HG02885 (cell line): ENCODE data around the gene FCN1.

Source experiments
- ATAC-seq: cut with Tn5 transposase; IDR thresholded peaks from one replicate; pipeline ENCODE4 v1.9.1; 2021; ENCODE audit warnings: mild to moderate bottlenecking; ENCODE audit not compliant: unreplicated experiment, poor library complexity

Gene FCN1

DNA sequence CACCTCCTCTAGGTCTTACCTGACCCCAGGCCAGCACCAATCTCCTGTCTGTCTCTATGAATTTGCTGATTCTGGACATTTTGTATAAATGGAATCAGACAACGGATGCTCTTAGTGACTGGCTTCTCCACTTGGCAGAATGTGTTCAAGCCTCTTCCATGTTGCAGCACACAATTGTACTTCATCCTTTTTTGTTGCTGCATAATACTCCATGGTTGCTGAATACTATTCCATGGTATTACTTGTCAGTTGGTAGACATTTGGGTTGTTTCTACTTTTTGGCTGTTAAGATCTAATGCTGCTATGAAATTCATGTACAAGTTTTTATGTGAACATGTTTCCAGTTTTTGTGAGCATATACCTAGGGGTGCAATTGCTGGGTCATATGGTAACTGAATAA lies 34.3 kb upstream of the FCN1 start:
- no peak for ATAC-seq

- ATAC-seq = no peak
Measured at GRCh38 chr9:134951461-134951860, 33.7 kb upstream of the FCN1 start.

GRCh38 chr9:134950386-134951210 lies 32.9 kb upstream of the FCN1 start:
- no peak for ATAC-seq

DNA sequence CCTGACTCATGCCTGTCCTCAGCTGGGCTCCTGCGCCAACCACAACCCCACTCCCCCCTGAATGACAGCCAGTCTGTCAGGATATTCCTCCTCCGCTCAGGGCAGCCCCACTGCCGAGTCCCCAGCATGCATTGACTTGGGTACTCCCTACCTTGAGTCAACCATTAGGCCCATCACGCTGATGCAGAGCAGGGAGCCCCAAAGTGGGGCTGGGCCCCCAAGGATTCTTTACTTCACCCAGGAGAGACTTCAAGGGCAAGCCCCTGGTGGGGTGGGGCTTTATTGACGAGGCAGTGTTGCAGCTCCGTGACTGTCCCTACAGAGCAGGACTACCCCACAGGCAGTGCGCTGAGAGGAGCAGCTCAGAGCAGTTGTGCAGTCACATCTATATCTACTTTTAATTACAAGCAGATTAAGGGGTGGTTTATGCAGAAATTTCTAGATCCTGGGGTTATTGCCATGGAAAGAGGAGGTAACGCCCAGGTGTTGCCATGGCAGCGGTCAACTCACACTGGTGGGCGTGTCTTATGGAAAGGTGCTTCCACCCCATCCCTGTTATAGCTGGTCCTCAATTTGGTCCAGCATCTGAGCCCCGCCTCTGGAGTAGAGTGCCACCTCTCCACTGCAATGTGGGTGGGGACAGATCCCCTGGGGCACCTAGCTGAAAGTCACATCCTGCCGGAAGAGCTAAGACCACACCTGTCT lies 32.1 kb upstream of the FCN1 start:
- ATAC-seq = no peak

- no peak for ATAC-seq
Measured at GRCh38 chr9:134948149-134948548, 30.4 kb upstream of the FCN1 start.

DNA sequence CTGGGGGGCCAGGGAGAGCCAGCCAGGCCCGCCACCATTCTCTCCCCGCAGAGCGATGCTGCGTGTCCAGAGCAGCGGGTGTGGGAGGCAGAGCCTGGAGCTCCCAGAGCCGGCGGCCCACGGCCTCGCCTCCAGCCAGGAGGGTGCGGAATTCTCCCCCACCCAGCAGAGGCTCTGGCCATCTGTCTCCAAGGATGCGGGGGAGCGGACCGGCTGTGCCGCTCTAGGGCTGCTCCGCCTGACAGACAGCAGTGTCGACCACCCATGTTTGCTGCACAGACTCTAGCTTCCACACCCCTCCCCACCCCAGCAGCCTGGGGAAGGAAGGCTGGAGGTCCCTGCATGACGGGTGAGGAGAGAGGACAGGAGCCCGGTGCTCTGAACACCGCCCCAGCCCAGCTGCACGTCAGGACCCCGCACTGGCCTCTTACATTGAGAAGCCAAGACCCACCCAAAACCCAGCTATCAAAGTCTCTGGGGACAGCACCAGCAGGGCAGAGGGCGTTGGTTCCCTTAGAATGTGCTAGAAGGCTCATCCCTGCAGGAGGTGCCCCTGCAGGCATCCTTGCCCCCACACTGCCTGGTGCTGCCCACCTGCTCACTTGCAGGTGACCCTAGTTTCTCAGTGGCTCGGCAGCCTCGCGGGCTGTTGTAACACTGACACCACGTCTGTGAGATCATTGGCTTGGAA lies 29.7 kb upstream of the FCN1 start:
- ATAC-seq = no peak

- no peak for ATAC-seq
Measured at GRCh38 chr9:134946663-134947062, 29.0 kb upstream of the FCN1 start.

- no peak for ATAC-seq
Measured at GRCh38 chr9:134945509-134946275, 28.0 kb upstream of the FCN1 start.

DNA sequence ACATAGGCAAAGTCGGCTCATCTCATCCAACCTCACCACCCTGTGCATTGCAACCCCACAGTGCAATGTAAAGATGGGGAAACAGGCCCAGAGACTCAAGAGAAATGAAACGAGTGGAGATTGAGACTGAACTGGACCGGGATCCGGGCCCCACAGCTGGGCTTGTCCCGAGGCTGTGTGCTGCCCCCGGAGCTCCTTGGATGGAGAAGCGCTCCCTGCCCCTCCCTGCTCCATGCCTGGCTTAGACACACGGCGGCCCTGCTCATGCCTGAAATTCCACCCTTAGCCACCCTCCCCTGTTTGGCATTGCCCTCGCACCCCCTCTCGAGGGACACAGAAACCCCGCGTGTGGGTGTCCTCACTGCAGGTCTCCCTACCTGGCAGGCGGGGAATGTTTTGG lies 27.2 kb upstream of the FCN1 start:
- ATAC-seq = no peak

GRCh38 chr9:134944351-134944802 lies 26.7 kb upstream of the FCN1 start:
- no peak for ATAC-seq

DNA sequence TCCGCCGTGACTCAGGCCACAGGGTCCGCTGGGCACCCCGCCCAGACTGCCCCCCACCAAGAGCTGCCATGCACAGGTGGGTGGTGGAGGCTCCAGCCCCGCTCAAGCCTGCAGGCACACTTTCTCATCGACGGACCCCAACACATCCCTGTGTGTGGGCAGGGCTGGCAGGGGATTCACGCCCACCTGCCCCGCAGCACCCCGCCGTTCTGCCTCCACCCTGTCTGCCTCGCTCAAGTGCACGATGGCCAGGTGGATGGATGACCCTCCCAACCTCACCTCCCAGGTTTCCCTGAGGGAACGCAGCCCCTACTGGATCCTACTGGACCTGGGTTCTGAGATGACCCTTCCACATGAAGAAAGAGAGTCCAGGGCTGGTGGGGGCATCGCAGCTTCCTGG lies 26.1 kb upstream of the FCN1 start:
- ATAC-seq = no peak

DNA sequence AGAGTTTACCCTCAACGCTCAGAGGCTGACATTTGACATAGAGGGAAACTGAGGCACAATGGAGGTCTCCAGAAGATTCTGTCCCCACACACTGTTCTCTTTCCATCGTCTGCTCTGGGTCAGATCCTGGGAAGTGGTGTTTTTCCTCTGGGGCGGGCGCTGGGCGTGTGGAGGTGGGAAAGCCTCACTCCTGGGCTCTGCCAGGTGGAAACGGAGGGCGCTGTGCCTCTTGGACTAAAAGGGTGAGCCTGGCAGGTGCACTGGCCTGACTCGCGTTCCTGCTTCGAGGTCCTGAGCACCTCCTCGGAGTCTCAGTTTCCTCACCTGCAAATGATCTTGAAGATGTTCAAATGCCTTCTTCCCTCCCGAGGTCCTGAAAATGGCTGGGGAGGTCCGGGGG lies 25.7 kb upstream of the FCN1 start:
- ATAC-seq = no peak

DNA sequence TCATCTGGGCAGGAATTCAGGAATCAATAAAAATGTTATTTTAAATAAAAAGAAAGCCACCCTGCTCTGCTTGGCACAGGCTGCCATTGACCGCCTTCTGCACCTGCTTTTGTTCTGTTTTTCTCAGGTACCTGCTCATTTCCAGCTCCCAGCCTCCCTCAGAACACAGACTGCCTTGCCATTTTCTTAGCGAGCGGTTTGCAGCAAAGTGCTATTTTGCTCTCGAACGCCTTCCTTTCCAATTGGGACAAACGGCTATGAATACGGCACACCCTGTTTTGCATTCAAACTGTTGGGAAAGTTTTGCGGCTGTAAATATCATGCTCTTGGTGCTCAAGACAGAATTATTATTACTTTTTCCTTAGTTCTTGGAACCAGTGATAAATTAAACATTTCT lies 25.1 kb upstream of the FCN1 start:
- ATAC-seq = no peak

DNA sequence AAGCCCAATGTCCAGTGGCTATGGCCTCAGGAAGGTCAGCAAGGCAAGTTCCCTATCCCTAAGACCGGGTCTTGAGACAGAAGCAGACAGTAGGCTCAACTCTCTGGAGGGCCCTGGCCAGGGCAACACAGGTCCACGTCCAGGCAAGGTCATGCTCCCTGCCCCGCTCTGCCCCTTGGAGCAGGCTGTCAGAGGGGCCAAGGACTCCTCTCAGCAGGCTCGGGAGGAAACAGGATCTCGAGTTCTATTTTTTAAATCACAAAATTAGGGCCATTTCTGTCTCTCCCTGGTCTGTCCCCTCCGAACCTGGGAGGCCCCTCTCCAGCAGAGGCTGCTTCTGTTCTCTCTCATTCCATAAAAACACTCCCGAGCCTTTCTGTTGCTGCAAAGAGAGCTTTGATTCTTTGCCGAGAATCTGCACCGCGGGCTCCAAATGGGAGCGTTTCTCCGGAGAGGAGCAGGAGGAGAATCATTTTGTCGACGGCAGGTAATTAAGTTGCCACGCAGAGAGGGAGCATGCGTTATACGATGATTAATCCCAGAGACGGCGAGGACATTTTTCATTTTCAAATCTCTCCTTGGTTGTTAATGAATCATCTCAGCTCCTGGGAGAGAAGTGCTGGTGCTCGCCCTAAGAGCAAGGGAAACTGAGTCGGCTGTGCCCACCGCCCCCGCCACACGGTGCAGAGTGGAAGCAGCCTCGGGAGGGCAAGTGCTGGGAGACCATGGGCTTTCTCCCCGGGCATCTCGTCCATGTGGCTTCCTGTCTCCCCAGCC lies 24.5 kb upstream of the FCN1 start:
- ATAC-seq = no peak

DNA sequence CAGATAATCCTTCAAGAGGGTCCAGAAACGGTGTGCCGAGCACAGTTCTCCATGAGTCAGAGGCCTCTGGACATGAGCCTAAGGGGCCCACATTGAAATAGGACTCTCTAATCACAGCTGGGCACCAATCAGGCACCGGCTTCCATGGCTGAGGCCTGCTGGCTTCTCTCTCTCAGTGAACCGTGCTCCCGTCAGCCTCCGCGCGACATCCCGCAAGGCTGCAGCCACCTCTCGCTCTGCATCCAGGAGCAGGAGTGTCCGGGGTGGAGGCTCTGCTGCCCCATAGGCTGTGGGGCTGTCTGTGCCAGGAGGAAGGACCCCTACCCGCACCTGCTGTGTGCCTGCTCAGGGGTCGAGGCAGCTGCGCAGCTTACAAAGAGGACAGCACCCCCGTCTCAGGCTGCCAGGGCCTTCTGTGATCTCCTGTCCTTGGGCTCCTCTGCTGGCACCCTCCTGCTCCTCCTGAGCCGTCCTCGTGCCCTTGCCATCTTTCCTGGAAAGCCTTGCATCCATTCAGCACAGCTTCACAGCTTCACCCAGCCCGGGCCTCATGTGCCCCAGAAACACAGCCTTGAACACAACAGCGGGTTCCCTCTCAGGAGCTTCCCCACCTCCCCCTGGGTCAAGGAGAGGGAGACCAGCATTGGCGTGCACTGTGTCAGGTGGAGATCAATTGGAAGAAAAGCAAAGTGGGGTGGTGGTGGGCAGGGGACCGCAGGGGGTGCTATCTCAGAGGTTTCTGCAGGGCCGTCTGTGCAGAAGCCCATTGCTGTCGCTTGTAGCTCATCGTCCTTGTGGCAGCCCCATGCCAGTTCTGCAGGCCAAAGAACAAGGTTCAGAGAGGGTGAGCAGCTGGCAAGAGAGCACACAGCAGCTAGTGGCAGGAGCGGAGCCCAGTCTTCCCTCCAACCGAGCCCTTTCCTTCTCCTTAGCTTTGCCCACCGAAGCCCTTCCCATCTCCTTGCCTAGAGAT lies 22.8 kb upstream of the FCN1 start:
- ATAC-seq = no peak

- no peak for ATAC-seq
Measured at GRCh38 chr9:134939836-134940235, 22.1 kb upstream of the FCN1 start.

DNA sequence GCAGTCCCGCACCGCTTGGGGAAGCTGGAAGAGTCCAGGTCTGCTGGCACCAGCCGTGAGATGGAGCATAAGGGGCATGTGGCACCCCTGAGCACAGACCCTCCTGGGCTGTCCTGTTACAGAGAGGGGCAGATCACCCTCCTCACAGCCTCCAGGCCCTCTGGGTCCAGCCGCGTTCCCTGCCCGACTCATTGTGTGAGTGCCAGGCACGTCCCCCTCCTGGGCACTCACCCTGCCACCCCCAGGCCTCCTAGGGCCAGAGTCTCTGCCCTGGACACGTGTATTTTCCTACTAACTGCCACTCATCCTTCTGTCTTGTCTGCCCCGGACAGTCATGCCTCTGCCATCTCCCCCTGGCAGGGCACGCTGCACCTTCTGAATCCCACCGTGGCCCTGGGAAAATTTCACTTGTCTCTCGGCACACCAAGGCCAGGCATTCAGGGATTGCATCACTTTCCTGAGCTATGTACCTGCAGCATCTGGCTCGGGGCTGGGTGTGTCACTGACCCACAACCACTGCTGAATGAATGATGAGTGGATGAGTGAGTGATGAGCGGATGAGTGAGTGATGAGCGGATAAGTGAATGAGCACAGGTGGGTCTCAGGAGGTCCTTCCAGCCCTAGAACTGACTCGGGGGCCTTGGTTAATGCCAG lies 21.5 kb upstream of the FCN1 start:
- no peak for ATAC-seq
